HG03432 (cell line): ENCODE results near the gene BCL11B.
"Not testable (repeated sequence)": the region's sequence is repeated elsewhere in the genome, so short reads cannot be mapped to it uniquely, and the experiment has no call there.

ENCODE experiments used
- ATAC-seq: cut with Tn5 transposase; IDR thresholded peaks from one replicate; pipeline ENCODE4 v1.9.1; 2021; ENCODE audit warnings: mild to moderate bottlenecking, moderate library complexity; ENCODE audit not compliant: unreplicated experiment

Gene BCL11B

DNA sequence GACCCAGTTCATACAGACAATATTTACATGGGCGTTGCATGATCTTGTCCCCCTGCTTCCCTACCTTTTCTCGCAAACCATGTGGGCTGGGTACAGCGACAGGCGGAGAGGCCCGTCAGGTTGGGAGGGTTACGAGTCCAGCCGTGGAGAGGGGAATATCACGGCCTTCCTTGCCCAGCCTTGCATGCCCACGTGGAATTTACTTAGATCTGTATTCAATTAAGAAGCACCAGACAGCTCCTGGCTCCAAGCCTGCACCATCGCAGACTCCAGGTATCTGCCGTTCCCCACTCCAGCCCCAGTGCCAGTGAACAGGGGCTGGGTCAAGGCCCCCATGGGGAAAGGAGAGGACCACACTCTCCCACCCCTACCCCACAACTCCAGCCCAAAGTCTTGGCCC lies 29.8 kb downstream of the BCL11B start:
- no peak for ATAC-seq

DNA sequence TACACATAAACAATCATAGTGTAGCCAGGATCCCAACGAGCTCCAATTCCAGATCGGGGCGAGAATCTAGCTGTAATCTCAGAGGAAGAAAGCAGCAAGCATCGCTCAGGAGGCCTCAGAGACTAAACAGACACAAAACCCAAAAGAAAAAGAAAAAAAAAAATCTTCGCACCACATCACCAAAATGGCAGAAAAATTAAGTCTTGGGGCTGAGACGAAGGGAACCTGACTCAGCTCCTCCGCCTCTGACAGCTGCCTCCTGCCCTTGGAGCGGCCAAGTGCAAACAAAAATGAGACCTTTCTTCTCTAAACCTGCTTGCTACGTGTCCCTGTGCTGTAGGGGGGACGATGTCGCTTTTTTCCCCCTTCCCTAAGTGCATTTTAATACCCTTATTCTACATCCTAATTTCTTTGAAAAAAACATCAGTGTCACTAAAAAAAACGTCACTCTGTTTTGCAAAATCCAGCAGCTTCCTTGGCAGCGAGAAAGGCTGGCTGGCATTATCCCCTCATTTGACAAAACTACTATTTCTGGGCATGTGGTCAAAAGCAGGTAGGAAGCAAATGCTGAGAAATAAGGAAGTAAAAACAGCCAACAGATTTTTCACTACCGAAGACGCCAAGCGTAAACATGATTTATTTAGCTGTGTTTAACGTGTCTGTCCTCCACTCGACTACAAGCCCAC lies 30.5 kb downstream of the BCL11B start:
- no peak for ATAC-seq

DNA sequence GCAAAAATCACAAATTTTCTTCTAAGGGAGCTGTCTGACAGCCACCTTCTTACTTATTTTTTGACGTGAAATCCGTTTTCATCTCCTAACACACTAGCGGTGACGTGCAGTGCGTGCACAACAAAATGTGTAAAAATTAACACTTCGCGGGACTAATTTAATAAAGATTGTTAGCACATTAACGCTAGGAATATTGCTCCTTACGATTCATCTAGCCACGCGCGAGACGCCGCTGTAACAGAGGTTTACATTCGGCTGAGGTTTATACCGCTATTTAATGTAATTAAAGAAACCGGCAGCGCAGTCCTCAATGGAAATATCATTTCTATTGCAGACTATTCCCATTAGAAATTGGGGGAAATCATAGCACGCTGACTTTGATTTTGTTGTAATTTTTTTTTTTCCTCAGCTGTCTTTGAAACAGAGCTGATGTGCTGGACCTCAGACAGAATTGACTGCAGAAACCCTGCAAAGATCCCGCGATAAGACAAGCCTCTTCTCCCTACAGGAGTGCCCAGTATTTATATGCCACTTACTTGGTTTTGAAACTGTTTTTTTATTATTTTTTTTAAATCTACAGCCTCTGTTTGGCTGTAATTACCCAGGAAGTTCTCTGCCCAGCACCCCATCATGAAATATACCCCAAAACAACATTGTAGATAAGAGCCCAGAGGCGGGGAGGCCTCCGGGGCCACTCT lies 31.2 kb downstream of the BCL11B start:
- ATAC-seq, result no peak

DNA sequence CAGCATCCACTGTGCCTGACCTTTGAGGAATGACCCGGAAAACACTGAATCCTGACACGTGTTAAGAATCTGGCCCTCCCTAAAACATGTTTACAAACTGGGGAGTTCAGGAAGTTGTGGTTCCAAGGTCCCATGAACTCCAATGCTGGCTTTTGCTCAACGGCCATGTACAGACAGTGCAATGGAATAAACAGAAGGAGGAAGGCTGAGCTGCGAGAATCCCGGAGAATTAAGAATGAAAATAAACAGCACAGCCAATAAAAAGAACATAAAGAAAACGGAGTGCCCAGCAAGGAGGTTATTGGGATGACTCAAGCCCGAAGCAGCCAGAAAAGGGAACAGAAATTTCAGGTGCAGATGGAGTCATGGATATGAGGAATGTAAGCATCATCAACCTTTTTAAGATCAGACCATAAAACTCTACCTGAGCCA lies 32.3 kb downstream of the BCL11B start:
- no peak for ATAC-seq

DNA sequence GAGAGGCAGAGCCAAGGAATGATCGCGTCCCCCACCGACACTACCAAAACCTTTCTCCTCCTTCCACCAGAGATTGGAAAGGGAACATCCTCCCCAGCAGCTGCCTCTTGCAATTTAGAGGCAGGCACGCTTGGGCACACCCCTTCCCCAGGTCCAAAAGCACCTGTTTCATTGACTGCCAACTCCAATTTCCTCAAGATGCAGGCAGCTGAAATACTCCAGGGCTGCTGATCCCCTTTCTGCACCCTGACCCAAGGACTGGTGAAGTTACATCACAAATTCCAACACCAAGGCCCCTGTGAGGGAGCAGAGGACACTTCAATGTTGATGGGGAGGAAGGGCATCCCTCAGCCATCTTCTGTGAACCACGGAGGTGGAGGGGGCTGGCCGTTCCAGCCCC lies 33.8 kb downstream of the BCL11B start:
- no peak for ATAC-seq

DNA sequence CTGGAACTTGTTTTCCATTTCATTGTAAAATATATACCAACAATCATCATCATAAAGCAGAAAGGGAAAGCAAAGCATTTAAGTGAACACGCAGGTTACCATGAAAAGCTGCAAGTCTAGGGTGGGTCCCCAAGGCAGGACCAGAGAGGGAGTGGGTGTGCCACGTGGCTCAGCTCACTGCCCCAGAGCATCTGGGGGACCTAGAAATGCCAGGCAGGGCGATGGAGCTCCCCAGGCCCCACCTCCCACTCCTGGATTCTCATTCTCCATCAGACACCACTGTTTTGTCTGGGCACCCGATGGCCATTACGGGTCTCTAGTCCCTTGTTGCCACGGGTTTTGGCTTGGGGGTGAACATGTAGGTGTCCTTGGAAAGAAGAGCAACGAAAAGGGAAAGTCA lies 34.7 kb downstream of the BCL11B start:
- ATAC-seq, result no peak

DNA sequence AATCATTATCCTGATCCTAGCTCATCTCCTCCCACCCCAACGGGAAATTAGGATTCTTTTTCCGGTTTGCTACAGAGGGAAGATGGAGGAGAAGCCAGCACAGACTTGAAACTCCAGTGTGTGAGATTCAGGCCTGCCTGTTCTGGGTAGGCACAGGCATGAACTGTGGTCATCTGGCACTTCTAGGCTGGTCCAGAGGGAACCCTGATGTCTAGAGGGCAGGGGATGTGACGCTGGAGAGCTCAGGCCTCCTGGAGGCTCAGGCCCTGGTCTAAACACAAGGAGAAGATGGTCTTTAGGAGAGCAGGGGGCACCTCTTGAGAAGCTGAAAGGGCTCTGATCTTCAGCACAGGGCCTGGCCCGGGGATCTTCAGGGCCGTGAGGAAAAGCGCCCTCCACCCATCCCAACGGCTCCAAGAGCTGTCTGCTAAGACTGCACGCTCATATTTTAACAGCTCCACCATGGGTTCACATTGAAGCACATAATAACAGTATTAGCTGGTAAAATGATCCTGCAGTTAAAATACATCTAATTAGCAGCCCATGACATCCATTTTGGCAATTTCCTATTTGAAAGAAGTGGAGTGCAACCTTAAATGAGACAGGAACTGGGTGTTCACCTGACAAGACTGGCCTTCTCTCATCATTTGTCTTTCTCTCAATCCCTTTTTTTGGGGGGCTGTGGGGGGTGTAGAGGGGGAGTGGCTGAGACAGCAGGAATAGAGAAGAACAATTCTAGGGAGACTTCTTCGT lies 35.4 kb downstream of the BCL11B start:
- no peak for ATAC-seq

DNA sequence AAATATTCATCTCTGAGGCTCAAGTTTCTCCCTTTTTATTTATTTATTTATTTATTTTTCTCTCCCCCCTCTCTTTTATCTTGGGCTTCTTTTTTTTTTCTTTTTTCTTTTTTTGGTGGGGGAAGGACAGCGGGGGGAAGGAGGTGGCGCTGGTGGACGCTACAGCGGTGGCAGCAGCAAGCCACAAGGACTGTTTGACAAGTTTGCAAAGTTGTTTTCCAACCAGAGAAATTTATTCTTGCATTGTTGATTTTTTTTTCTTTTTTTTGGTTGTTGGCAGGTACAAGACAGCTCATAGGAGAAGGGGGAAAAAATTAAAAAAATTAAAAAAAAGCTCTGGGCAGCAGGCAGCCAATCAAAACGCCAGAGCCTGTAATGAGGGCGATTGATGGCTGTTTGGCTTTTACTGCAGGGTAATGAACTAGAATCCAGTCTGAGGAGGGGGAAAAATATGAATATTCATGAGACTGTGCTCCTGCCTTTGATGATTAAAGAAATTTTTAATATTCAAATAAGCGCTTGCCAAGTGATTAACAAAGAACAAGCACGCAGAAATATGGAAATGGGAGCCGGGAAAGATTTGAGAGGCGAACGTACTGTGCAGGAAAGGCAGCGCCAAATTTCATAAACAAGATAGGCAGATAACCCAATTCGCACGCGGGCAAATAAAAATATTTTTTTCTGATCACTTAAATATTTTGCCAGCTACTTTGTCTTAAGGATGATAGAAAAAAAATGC lies 36.2 kb downstream of the BCL11B start:
- no peak for ATAC-seq

DNA sequence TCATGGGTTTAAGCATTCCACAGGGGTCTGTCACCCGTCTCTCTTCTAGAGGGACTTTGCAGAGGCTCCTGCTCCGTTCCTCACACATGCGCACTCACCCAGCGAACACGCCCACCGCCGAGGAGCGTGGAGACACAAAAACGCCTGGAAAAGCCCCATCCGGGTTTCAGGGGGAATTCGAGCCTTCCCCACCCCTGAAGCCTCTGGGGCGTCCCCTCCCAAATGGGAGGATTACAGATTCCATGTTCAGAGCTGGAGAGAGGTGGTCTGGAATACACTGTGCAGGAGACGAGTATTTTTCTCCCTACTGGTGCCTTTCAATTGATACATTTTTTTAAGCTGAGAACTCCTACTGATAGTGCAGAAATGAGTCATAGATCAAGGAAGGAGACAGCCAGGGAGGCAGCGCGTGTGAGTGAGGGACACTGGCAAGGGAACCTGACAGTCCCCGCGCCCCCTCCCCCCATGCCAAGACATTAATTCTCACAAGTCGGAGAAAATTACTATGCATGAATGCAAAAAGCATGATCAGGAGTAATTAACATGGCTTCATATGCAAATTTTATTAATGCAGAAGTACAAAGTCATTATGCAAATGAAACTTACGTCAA lies 36.9 kb downstream of the BCL11B start:
- no peak for ATAC-seq

DNA sequence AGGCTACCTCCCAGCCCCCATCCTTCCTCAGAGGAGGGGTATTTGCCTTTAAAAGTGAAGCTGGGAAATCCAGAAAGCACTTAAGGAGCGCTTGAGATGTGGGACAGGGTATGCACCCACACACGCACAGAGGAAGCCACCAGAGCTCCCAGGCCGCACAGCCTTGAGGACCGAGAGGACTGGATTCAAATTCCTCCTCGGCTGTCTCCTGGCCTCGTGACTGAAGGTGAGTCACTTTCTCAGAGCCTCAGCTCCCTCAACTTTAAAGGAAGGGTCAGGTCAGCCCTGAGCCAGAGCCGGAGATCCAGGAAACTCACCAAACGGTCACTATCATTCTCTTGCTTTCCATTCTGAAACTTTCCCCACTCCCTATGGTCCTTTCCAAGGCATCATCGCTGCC lies 37.6 kb downstream of the BCL11B start:
- no peak for ATAC-seq

DNA sequence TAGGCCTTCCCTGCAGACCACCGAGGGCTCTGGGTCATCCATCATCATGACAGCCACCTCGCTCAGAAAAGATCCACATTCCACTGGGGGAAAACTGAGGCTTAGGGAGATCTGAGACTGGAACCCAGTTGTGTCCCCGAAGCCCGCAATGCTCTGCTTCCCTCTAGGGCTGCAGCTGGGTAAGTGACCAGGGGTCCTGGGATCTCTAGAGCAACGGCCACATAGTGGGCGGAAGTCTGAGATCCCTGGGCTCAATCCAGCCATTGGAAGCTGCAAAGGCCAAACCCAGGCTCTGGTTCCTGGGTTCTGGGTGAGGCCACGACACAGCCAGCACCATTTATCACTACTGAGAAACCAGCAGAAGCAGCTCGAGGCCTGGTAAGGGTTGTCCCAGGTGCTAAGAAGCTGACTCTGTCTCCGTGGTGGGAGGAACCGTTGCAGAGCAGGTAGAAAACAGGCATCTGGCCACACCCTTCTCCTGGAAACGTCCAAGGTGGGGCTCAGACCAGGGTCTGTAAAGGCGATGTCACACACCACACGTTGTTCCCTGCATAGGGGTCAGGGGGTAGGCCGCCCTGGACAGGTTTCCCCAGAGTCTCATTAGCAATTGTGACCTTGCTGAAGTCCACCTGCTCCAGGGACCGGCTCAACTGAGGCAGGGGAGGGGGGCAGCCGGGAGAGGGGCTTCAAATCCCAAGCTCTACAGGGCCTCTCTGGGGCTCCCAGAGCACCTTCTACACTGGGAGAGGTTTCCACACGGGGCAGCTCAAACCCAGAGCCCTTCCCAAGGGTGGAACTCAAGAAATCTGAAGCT lies 38.6 kb downstream of the BCL11B start:
- ATAC-seq, result no peak

DNA sequence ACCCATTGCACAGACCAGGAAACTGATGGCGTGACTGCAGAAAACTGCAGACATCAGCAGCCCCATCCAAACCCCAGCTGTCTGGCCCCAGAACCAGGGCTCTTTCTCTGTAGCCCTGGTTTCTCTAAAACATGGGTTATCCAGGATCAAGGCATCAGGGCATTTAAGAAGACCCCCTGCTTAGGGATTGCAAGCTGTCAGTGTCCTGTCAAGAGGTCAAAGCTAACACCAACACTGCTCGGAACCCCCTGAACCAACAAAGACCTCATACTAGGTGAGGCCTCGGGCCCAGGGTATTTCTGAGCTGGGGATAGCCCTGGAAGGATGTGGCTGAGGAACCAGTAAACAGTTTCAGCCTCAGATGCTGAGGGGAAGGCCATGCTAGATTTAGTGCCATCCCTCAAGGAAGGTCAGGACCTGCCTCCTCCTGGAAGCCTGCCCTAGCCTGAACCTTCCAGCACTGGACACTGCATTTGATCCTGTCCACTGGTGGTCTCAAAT lies 39.2 kb downstream of the BCL11B start:
- no peak for ATAC-seq

DNA sequence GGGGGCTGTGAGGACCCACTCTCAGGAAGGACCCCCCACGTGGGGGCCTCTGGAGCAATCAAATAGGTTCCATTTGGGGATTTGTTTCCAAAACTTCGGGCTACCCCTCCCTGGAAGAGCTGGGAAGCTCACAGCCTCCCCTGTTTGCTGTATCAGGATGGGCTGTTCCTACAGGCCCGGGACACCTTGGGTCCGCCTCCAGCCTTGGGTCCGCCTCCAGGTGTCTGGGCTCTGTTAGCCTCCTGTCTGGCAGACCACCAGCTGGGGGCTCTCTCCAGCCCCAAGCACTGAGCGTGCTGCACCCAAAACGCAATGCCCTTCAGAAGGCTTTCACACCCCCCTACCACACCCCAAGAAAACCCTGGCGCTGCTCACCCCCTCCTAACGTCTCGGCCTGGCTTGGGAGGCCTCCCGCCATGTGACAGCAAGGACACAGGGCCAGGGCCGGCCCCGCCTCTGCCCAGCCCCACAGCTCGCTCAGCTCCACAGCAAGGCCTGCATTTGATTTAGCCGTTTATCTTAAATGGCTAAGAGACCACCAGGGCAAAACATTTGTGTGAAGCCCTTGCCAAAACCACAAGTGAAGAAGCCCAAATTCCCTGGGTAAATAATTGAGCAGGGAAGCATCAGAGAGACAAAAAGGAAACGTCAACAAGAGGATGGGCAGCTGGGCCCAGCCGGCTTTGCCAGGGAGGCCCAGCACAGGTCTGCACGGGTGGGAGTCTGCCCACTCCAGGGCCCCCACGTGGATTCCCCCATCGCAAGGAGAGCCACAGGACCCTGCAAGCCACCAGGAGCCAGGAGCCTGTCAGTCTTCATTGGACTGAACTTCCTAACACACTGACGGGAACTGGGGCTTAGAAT lies 39.9 kb downstream of the BCL11B start:
- no peak for ATAC-seq

DNA sequence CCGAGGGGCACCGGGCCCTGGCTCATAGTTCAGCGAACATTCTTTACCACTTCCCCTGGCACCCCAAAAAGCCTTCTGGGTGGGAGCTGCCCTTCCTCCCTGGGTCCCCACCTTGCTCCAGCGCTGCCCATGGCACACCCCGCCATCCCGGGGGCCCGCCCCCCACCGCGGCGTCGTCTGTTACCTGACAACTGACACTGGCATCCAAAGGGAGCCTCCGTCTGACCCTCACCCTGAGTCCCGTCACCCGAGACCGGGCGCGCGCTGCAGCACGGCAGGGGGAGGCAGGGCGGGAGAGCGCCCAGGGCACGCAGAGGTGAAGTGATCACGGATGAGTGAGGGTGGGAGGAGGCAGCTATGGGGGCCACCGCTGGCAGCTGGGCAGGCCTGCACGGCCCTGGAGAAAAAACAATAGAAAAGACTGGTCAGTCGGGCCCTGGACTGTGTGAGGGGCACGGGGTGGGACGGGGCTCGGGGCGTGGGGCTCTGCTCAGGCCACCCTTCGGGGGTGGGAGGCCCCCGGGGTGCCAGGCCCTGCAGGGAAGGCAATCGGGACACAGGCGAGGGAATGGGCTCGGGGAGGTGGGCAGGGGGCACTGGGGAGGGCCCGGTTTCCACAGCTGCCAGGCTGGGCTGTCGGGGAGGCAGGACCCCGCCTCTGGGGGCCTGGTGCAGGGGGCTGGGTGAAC lies 40.7 kb downstream of the BCL11B start:
- no peak for ATAC-seq

DNA sequence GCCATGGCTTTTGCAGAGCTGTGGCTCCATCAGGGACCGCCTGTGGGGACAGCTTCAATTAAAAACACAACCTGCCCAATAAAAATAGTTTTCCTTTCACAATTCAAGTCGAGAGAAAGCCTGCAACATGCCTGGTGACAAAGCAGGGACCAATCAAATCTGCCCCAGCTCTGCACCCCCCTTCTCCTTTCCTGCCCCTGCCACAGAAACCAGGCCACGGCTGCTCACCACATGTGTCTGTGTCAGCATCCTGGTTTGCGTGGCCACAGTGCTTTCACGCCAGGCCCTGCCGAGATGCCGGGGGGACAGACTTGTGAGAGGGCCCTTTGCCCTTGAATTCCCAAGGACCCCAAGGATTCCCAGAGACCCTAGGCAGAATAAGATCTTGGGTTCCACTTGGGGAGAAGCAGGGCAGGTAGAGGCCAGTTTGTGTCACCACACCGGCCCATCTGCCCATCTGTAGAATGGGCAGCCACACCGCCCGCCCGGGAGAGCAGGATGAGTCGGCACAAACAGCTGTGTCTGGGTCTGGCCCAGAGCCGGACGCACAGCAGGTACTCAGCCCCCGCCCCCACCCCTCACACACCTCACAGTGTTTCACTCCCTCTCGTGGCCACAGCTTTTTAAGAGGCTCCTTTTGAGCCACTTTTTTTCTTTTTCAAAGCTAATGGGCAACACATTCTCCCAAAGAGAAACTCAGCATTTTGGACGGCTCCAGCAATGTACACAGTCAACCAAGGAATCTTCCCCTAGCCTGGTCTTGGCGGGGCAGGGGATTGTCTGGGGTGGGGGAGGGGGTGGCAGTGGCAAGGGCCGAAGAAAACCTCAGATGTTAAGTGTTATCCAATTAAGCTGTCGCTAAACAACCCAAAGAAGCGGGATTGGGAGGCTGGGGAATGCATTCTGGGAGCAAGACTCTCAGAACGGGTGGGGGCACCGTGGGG lies 41.5 kb downstream of the BCL11B start:
- ATAC-seq, result no peak

DNA sequence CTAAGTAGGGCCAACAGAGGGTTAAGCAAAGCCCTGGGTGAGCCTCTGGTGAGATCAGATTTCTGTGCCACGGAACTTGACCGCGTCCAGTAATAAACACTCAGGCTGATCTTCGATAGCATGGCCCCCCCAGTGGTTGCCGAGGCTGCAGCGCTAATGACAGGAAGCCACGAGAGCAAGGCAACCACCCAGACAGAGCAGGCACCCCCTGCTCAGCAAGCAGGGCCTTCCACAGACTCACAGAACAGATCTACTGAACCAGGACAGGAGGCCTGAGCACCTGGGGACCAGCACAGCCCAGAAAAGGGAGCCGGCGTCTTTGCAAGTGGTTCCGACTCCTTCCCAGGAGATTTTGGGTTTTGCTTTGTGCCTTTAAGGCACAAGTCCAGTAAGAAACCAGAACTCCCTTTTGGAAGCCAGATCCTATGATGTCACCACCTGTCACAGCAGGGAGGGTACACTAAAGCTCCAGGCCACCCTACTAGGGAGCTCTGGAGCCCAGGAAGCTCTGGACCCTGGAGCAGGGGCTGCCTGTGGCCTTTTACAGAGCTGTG lies 42.3 kb downstream of the BCL11B start:
- ATAC-seq, result no peak

DNA sequence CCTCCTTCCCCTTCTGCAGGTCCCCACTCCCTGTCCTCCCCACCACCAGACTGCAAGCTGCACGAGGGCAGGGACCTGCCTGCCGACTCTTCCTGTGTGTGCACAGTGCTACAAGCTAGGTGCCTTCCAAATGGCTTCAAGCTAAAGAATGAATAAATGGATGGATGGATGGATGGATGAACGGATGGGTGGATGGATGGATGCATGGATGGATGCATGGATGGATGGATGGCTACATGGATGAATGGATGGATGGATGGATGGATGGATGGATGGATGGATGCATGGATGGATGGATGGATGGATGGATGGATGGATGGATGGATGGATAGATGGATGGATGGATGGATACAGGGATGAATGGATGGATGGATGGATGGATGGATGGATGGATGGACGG lies 43.2 kb downstream of the BCL11B start:
- ATAC-seq, result not testable (repeated sequence)
